Left renal pelvis (tissue), 4 donors: ENCODE data around the gene PLAU. TPM values are rescaled to one million over a fixed set of nuclear protein-coding genes. Genes with fewer than 3 reads are reported as not detected.
"Not testable (repeated sequence)": the region's sequence is repeated elsewhere in the genome, so short reads cannot be mapped to it uniquely, and the experiment has no call there.

Source experiments
- DNase-seq, 4 donors: peaks; one replicate each; pipeline ENCODE4 v3.0.0-alpha.2; 2013; ENCODE audit warnings: low read depth in 4 of 4, low spot score in 3 of 4
- polyA plus RNA-seq, 4 donors: library from polyadenylated mRNA; unstranded; fragments of 120-200 nt; gene quantifications; one replicate each; pipeline ENCODE4 v1.2.1, GENCODE V29; 2013; ENCODE audit not compliant: insufficient read length in 4 of 4

Gene PLAU
- polyA plus RNA-seq, 4 donors: 10.7 to 29.5 (median 21.5) TPM

DNA sequence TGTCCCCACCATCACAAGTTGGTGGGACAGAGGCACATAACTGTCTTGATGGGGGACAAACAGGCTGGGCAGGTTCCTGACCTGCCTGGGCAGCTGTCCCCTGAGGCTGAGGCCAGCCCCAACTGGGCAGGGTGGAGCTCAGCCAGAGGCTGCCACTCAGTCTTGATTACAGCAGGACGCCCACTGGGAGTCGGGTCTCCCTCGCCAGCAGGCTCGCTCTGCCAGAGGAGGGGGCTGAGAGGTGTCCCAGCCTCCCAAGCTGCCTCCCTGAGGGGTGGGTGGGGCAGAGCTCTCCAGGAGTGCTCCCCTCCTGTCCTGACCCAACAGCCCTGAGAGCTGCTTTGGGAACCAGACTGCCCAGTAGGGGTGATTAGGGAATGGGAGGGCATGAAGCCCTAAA lies 34.8 kb upstream of the PLAU start:
- no peak for DNase-seq

DNA sequence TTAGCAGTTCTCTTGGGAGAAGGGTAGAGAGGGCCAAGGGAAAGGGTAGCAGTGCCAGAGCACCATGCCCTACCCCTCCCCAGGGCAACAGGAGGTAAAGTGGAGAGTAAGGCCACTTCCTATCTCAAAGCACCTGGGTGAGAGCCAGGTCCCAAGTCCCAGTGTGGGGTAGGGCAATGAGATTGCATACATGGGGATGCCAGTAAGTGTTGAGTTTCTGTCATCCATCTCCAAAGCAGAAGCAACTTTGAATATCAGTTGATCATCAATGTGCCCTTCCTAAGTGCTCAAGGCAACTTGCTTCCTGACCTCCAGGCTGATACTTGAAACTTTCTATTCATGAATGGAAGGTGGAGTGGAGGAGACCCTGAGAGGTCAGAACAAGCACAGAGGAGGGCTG lies 34.4 kb upstream of the PLAU start:
- DNase-seq: no peak

DNA sequence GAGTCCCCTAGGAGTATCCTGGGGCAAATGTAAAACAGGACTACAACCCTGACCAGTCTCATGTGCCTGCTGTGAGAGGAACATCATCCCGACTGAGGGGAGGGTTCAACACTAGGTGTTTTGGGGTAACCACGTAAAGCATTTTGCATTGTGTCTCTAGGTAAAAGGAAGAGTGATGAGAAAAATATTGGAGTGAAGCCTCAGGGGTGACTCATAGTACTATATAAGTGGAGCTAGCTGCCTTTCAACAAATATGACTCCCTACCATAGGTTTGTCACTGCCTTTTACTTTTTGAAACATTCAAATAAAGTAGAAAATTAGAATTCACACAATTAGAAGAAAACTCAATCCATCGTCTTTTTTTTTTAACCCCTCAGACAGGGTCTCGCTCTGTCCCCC lies 34.0 kb upstream of the PLAU start:
- DNase-seq: no peak

DNA sequence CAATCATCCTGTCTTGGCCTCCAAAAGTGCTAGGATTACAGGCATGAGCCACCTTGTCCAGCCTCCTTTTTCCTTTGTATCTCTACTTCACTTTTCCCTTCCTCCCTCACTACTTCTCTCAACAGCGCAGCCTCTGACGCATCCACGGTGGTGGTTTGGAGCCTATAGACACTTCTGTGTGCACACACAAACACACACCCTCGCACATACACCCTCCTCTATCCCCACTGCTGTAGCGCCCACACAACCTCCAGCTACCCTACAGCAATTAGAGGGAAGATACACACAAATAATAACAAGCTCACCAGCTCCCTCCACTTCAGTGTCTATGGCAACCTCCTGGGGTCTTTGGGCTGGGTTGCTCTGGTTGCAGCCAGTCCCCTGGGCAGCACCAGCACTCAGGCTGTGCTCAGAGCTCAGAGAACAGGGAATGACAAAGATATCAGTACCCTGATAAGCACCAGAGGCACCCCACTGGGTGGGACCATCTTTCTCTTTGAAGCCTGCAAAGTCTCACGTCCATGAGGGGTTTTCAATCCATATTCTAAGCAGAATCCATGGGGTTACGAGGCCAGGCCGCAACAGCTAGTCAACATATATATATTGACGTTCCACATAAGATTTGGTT lies 33.3 kb upstream of the PLAU start:
- no peak for DNase-seq

DNA sequence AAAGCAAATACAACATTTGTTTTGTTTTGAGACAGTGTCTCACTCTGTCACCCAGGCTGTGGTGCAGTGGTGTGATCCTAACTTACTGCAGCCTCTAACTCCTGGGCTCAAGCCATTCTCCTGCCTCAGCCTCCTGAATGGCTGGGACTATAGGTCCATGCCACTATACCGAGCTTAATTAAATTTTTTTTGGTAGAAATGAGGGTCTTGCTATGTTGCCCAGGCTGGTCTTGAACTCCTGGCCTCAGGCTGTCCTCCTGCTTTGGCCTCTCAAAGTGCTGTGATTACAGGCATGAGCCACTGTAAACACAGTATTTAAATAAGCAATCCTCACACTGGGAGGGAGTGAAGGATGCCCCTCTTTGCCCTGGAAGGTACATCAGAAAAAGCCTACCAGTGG lies 32.6 kb upstream of the PLAU start:
- no peak for DNase-seq

DNA sequence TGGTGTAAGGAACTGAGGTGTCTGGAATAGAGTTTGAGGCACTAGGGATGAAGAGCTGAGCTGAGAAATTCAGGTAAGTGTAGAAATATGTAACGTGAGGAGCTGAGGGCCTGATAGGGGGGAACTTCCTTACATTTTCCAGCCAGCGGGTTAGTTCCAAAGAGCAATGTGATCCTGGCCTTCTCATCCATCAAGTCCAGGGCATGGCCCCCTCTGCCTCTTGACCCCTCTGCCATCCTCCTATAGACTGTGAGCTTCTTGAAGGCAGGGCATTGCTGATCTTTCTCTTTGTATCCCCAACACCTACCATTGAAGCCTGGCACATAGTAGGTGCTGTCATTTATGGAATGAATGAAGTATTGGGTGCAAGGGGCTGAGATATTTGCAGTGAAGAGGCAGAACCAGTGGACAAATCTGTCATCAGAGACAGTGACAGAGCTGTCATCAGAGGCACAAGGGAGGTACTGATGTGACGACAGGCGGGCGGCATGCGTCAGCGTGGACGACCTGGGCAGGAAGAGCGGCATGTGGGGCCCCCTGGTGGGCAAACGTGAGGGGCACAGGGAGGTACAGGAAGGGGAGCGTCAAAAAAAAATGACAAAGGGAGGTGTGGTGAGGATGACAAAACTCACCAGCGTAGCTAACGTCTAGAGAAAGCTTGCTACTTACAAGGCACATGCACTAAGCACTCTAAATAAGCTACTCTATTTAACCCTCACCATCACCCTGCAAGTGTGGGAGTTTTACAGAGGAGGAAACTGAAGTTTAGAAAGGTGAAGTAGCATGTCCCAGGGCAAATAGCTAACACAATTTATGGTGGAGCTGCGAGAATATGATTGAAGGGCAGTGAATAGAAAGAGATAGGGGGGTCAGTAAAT lies 31.4 kb upstream of the PLAU start:
- peak in 1 of 4 donors; percentile 56 for DNase-seq

DNA sequence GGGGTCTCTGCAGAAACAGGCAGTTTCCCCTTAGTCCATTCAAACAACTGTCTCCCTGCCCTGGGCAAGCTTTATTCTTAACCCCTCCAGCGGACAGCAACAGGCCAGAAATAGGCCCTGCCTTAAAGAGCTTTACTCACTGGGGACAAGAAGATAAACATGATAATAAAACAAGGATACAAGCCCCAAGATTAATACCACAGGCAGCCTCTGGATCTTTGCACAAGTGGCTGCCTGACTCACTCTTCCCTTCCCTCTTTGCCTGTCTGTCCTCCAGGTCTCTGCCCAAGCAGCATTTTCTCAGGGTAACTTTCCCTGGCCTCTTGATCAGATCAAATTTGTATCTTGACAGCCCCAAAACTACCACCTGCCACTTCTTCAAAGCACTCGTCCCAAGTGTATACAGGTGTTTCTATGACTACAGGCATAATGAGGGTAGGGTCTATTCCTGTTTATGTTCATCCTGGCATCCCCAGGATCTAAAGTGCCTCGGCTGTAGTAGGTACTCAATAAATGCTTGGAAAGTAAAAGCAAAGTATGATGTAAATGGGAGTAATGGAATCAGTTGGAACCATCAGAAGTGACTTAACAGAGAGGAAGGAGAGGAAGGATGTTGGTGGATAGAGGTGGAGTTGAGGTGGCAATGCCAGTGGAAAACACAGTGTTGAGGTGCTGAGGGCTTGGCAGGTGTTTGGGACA lies 29.6 kb upstream of the PLAU start:
- no peak for DNase-seq

DNA sequence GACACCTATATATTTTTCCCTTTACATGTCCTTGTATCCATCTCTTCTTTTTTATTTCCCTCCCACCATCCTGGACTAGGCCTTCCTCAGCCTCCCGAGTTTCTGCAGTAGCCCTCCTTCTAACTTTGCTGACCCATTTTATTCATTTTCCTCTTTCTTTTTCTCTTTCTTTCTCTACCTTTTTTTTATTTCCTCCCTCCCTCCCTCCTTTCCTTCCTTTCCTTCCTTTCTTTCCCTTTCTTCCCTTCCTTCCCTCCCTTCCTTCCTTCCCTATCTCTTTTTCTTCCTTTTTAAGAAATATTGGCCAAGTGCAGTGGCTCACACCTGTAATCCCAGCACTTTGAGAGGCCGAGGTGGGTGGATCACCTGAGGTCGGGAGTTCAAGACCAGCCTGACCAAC lies 26.9 kb upstream of the PLAU start:
- DNase-seq: no peak

DNA sequence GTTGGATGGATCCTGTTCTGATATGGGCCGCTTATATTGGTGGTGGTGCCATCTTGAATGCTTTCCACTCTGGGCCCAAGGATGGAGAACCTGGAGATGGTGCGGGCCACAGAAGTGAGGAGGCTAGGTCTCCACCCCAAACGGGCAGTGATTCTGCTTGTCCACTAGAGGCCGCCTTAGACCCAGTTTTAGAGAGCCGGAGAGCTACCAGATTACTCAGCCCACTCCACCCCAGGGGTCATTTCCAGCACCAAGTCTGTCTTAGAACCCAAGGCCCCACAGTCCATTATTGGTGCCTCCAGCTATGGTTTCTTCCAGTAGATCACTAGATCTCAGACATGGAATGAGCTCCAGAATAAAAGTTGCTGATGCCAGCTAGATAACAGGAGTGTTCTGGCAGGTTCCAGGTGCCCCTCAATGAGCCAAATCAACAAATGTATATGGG lies 24.8 kb upstream of the PLAU start:
- no peak for DNase-seq

DNA sequence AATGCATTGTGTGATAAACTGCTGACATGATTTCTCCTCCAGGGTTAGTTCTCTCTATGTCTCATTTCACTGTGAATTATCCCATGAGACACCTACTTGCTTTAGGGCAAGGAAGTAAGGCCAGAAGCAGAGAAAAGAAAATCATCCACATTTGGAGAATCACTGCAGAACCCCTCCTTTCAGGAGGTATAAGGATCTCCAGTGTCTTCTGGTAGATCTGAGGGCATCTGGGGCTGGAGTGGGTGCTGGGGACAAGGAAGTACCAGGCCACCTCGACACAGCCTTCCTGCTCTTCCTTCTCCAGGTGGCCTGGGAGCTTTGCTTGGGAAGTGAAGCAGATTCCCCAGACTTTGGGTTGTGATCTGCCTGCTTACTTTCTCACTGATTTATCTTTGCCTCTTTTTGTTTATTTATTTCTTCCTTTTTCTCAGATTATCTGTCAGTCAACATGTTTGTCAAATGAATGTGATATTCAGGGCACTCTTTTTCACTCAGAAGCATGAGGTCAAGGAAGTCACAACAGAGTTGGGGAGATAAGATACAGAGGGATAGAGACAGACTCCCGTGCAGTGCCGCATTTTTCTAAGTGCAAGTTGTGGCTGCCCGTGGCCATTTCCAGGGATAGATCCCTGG lies 24.2 kb upstream of the PLAU start:
- DNase-seq: no peak

DNA sequence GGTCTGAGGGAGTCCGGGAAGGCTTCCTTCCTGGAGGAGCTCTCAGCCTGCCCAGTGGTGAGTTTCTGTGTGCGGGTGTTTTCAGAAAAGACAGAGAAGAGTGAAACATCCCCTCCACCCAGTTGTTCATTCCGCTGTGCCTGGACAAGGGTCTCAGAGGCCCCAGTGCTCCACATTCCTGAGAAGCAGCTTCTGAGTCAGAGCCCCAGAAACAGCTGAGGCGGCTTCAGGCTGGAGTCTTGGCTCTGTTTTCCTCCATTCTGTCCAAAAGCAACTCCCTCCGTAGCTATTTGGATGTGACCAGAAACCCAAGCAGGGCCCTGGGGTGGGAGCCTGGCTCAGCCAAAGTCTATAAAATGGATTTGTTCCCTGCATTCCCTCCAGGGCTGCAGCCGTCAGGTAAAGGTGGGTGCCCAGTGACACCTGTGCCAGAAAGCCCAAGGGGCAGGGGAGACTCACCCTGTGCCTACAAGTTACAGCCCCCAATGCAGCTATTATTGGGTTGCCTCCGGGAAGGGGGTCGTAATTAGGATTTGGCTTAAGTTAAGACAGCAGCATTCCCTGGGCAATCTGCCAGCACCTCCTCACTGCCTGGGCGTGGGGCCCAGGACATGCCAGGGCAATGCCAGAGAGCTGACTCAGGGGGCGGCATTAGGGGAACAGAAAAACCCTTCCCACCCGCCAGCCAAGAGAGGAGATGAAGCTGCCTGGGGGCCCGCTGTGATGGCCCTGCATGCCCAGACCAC lies 23.5 kb upstream of the PLAU start:
- DNase-seq: no peak

DNA sequence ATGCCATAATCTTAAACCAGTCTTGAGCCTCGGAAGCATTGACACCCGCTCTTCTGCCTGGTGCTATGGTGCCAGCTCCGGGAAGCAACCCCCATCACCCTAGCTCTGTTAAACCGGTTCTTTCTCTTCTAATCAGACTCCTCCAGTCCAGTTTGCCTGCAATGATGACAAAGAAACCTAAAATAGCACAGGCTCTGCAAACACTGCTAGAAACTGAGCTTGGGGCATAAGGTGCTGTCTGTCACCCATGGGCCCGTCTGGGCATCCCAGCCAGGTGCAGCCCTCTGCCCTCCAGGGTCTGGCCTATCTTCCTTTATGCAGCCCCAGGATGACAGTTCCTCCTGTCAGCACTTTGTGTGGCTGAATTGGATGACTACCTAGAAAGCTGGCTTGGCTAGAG lies 22.4 kb upstream of the PLAU start:
- DNase-seq: no peak

DNA sequence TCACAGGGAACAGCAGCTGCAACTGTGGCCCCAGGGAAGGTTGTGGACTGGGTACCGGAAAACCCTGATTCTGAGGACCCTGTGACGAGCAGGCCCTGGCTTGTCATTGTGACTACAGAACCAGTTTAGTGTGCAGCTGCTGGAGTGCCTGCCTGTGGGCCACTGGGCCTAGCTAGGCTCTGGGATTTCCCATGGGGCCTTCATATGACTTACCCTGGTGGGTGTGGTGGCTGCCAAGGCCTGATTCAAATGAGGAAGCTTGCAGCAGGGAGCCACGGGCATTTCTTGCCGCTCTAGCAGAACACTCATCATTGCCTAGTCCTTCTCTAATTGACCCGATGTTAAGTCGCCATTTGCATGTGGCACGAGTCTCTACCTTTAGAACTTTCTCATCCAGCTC lies 21.9 kb upstream of the PLAU start:
- DNase-seq: no peak

DNA sequence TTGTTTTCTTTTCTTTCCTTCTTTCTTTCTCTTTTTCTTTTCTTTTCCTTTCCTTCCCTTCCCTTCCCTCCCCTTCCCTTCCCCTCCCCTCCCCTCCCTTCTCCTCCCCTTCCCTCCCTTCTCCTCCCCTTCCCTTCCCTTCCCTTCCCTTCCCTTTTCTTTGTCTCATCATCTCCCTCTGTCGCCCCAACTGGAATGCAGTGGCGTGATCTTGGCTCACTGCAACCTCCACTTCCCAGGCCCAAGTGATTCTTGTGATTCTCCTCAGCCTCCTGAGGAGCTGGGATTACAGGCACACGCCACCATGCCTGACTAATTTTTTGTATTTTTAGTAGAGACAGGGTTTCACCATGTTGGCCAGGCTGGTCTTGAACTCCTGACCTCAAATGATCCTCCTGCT lies 21.5 kb upstream of the PLAU start:
- not testable (repeated sequence) for DNase-seq

DNA sequence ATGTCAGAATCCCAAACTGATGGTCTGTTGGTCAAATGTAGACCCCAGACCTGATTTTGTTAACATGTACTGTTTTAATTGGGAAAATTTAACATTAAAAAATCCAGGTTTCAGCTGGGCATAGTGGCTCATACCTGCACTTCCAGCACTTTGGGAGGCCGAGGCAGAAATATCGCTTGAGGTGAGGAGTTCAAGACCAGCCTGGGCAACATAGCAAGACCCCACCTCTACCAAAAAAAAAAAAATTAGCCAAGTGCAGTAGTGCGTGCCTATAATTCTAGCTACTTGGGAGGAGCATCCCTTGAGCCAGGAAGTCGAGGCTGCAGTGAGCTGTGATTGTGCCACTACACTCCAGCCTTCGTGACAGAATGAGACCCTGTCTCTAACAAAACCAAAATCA lies 20.7 kb upstream of the PLAU start:
- DNase-seq: no peak

DNA sequence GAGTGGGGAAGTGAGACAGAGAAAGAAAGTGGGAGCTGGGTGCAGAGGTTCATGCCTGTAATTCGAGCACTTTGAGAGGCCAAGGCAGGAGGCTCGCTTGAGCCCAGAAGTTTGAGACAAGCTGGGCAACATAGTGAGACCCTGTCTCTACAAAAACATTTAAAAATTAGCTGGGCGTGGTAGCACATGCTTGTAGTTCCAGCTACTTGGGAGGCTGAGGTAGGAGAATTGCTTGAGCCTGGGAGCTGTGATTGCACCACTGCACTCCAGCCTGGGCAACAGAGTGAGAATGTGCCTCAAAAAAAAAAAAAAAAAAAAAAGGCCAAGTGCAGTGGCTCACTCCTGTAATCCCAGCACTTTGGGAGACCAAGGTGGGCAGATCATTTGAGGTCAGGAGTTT lies 20.1 kb upstream of the PLAU start:
- not testable (repeated sequence) for DNase-seq

DNA sequence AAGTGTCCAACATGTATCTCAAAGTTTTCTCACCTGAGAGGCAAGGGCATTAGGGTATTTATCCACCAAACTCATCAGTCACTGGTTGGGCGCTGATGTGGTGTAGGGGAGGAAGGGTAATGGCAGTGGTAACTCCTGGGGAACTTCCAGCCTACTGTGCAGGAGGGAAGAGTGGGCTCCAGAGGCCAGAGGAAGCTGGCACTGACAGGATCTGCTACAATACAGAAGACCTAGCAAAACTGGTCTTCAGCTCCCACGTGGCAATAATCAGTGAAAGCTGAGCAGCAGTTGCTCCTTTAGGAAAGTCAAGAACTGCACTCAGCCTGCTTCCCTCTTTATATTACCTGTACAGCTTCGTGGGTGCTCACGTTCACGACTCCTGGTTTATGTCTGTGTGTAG lies 19.4 kb upstream of the PLAU start:
- DNase-seq: no peak

DNA sequence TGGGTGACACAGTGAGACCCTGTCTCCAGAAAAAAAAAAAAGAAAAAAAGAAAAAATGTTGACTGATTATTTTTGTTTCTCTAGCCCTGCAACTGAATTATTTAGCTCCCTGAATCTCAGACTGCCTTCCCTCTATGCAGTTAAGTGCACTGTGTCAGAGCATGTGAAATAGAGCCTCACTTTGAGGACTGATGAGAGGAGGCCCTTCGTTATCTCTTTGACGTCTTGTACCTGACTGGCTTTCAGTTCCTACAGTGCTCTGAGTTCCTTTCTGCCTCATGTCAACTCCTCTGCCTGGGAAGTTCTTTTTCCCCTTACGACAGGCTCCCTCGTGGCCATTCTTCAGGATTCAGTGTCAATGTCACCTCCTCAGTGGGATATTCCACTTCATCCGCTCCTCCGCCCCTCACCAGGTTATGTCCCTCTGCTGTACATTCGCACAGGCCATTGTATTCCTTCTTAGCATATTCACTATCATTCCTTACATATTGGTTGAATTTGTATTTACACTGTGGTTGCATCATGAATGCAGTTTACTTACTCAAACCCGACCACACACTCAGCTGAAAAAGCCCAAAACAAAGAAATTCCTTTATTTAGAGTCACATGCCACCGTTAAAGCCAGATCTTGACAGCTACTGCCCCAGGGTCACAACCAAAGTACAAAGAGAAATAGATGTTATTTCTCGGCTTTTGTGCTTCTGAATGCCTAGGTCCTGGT lies 18.5 kb upstream of the PLAU start:
- no peak for DNase-seq

DNA sequence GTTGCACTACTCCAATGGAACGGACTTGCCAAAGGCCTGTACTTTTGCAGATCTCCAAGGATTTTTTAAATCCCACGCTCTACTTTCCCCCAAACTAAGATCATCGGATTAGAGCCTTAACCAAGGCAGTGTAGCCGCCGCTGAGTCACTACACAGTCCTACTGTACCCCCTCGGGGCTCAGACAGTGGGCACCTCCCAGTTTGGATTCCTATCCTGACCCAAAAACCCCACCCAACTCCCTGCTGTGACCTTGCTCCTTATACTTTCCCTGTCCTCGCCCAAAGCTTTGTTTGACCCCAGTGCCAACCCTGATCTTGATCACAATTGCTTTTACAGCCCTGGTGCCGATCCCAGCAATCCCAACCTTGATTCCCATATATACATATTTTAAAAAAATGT lies 17.5 kb upstream of the PLAU start:
- DNase-seq: no peak
